T47D (cell line): ENCODE measurements around the gene MAGEA4.

ENCODE experiments used
- DNase-seq, 2 experiments: peaks; one replicate each; pipeline versions ENCODE4 v3.0.0 to v3.0.0-alpha.2; 2011 to 2012; ENCODE audit warnings: low read depth in 1 of 2, low spot score in 1 of 2
- JUND ChIP-seq: IDR thresholded peaks from 2 replicates; pipeline ENCODE4 v1.6.1; 2012; ENCODE audit warnings: low read depth
- in situ Hi-C: cut with HindIII; loops from 2 replicates; pipeline ENCODE4 v1.10.0; 2016; ENCODE audit warnings: low sequenced_read_pairs, low pct_unique_long_range_greater_than_20kb

The MAGEA4 gene

GRCh38 chrX:151954730-151955129 is 42.0 kb downstream of the MAGEA4 start:
- TF ChIP-seq JUND: no peak
- in situ Hi-C loops: no loop called here
- DNase-seq: no peak

GRCh38 chrX:151958101-151958500 is 45.4 kb downstream of the MAGEA4 start:
- no peak for DNase-seq
- TF ChIP-seq JUND: no peak
- in situ Hi-C loops: no loop called here

DNA sequence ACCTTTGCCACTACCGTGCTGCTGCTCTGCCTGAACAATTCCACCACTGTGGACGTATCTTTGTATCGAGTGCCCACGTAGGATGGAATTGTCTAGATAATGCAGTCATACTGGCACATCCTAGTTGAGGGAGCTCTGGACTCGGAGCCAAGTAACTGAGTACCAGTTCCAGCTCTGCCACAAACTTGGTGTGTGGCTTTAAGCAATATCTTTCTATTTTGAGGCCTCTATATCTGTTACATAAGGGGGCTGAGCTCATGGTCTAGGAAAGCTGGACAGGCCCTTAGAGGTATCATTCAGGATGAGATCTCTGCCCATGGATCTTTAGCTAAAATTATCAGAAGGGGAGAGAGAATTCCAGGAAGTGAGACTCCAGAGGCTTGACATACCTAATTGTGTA is 49.3 kb downstream of the MAGEA4 start:
- no peak for DNase-seq
- in situ Hi-C loops: no loop called here
- no peak for TF ChIP-seq JUND

DNA sequence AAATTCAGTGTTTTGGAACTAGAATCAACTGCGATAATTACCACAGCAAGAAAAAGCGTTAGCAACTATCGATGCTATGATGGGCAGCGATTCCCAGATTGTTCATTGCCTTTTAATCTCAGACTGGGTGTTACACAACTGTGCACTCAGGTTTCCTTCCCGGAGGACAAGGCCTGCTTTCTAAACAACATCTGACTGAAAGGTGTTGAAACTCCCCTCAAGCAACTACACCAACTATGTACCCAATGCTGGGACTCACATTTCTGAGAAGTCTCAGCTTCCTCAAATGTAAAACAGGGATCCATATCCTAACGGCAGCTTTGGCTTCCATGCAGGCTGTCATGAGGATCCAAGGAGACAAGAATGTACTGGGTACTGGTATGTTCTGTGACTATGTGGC is 53.5 kb downstream of the MAGEA4 start:
- TF ChIP-seq JUND: no peak
- in situ Hi-C loops: no loop called here
- no peak for DNase-seq

- no peak for DNase-seq
- TF ChIP-seq JUND: no peak
- in situ Hi-C loops: no loop called here
Measured at GRCh38 chrX:151970027-151970426, 57.3 kb downstream of the MAGEA4 start.

GRCh38 chrX:151970661-151971060 is 58.0 kb downstream of the MAGEA4 start:
- DNase-seq: peak in 1 of 2 experiments; percentile 47
- in situ Hi-C loops: no loop called here
- TF ChIP-seq JUND: no peak

DNA sequence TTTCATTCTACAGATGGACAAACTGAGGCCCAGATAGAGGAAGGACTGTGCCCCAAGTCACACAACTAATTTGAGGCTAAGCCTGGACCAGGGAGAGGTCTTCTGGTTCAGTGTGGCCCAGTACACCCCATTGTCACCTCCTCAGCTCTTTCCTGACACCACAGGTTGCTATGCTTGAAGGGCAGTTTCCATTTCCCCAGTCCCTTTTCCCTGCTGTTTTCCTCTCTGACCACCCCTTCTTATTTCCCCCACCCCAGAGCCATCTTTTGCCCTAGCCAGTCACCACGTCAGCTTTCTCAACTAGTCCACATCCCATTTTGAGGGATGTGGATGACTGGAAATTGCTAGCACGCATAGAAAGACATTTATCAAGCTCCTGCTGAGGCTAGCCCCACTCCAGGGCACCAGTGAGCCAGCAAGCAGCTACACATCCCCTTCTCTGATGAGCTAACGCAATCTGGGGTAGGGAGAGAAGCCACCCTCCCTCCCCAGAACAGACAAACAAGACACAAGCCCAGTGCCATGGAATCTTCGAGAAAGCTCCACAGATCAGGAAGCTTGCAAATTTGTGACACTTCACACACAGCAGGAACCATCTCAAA is 60.5 kb downstream of the MAGEA4 start:
- in situ Hi-C loops: no loop called here
- no peak for DNase-seq

DNA sequence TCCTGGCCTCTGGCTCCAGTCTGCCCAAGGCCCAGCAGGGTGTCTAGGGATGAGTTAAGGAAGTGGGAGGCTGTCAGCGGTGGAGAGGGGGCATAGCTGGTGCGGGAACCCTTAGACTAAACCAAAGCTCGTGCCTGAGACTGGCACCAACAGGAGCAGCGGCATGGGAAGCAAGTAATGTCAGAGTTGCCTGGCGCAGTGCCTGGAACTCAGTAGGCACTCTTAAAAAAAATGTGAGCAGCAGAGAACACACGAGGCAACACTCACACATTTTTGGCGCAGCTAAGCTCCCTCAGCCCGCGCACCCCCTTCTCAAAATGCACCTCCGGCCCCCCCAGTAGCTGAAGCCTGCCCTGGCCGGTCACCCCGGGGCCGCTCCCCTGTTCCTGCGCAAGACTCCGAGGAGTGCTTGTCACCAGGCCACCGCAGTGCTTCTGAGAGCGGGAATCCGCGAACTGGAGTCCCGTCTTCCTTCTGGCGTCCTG is 61.2 kb downstream of the MAGEA4 start:
- no peak for TF ChIP-seq JUND
- in situ Hi-C loops: no loop called here
- DNase-seq: no peak

More for the DNA sequence above, 60.5 kb downstream of the MAGEA4 start:
- TF ChIP-seq JUND: no peak
